ENCODE data around the gene TOP3B. TPM values are rescaled to one million over a fixed set of nuclear protein-coding genes. Genes with fewer than 3 reads are reported as not detected.

The TOP3B gene
- total and polyA plus RNA-seq, 9 of the 15 experiments (the other 6 are each of a cell fraction or from before 2014, with no cell fraction given): 3.0 to 188 (median 112) TPM

- no peak for TF ChIP-seq CREB3L1 (IDR thresholded peaks at IDR 0.05; ENCODE audit: borderline replicate concordance, low read depth)
- TF ChIP-seq PREB (CRISPR knock-in tag; IDR thresholded peaks at IDR 0.05): no peak
- TF ChIP-seq MYBL2 (IDR thresholded peaks at IDR 0.05; ENCODE audit: low read depth): no peak
- no peak for TF ChIP-seq MYBL2 (CRISPR knock-in tag; IDR thresholded peaks at IDR 0.05; ENCODE audit: borderline replicate concordance)
- no peak for TF ChIP-seq ELF2 (CRISPR knock-in tag; IDR thresholded peaks at IDR 0.05)
- no peak for TF ChIP-seq ZNF280A (IDR thresholded peaks at IDR 0.05; ENCODE audit: low read depth, partially characterized antibody)
- no peak for TF ChIP-seq HMG20A (CRISPR knock-in tag; conservative IDR thresholded peaks at IDR 0.05)
- TF ChIP-seq CTCFL (IDR thresholded peaks at IDR 0.05; ENCODE audit: borderline replicate concordance, insufficient read depth, low read depth, low read length, poor library complexity, severe bottlenecking): no peak
- TF ChIP-seq ZFX (CRISPR knock-in tag; IDR thresholded peaks at IDR 0.05): no peak
- no peak for TF ChIP-seq BCLAF1 (IDR thresholded peaks at IDR 0.05; ENCODE audit: borderline replicate concordance in 1 of 2, control insufficient read depth in 1 of 2, low read depth in 2 of 2, low read length in 1 of 2)
- no peak for TF ChIP-seq ZBTB12 (CRISPR knock-in tag; IDR thresholded peaks at IDR 0.05)
- no peak for TF ChIP-seq MNT (conservative IDR thresholded peaks at IDR 0.05)
- no peak for TF ChIP-seq HDAC1 (IDR thresholded peaks at IDR 0.05)
Measured at GRCh38 chr22:21915624-21916308, 66.8 kb downstream of the TOP3B start (continued).
